GF-D8 (cell line): ENCODE measurements around the gene CPNE5.
A peak's percentile ranks its signal among the peaks of the same experiment; 100 is the strongest.

Source experiments
- DNase-seq: peaks from one replicate; lab custom pipeline; 2025; lab: John Stamatoyannopoulos, UW

CPNE5 gene

GRCh38 chr6:36791521-36792135, 47.6 kb downstream of the CPNE5 start:
- no peak for DNase-seq

- no peak for DNase-seq
Measured at GRCh38 chr6:36791085-36791484, 48.2 kb downstream of the CPNE5 start.

- no peak for DNase-seq
Measured at GRCh38 chr6:36788768-36789167, 50.5 kb downstream of the CPNE5 start.

GRCh38 chr6:36788186-36788585, 51.1 kb downstream of the CPNE5 start:
- DNase-seq = no peak

- DNase-seq = no peak
Measured at GRCh38 chr6:36787210-36787609, 52.0 kb downstream of the CPNE5 start.

- DNase-seq = no peak
Measured at GRCh38 chr6:36786055-36786675, 53.1 kb downstream of the CPNE5 start.

GRCh38 chr6:36784376-36784636, 54.9 kb downstream of the CPNE5 start:
- DNase-seq = no peak

GRCh38 chr6:36783603-36784375, 55.5 kb downstream of the CPNE5 start:
- DNase-seq = no peak

GRCh38 chr6:36781669-36782068, 57.6 kb downstream of the CPNE5 start:
- peak; percentile 42 for DNase-seq

GRCh38 chr6:36780442-36781177, 58.6 kb downstream of the CPNE5 start:
- DNase-seq = peak; percentile 59

- no peak for DNase-seq
Measured at GRCh38 chr6:36779227-36779626, 60.0 kb downstream of the CPNE5 start.

GRCh38 chr6:36777801-36778200, 61.4 kb downstream of the CPNE5 start:
- DNase-seq = no peak

- no peak for DNase-seq
Measured at GRCh38 chr6:36776167-36776566, 63.1 kb downstream of the CPNE5 start.

- DNase-seq = no peak
Measured at GRCh38 chr6:36774331-36774730, 64.9 kb downstream of the CPNE5 start.

- DNase-seq = no peak
Measured at GRCh38 chr6:36772397-36772796, 66.8 kb downstream of the CPNE5 start.

- DNase-seq = no peak
Measured at GRCh38 chr6:36771145-36771544, 68.1 kb downstream of the CPNE5 start.

GRCh38 chr6:36769676-36770499, 69.4 kb downstream of the CPNE5 start:
- DNase-seq = peak; percentile 86

GRCh38 chr6:36769183-36769675, 70.0 kb downstream of the CPNE5 start:
- DNase-seq = no peak

- peak; percentile 37 for DNase-seq
Measured at GRCh38 chr6:36766399-36766945, 72.8 kb downstream of the CPNE5 start.

- peak; percentile 16 for DNase-seq
Measured at GRCh38 chr6:36765594-36766398, 73.4 kb downstream of the CPNE5 start.

GRCh38 chr6:36765190-36765589, 74.1 kb downstream of the CPNE5 start:
- DNase-seq = no peak
